DOHH2 (cell line): ENCODE results near the gene TPTE2.

Experiments used
- H3F3A ChIP-seq: fragments of 200-600 bp; sonication (generic), shearing (Covaris generic); 2 replicates; pipeline ENCODE4 v1.6.0; 2016; ENCODE audit warnings: antibody characterized with exemption, mild to moderate bottlenecking; ENCODE audit not compliant: control insufficient read depth, insufficient read depth
- H3K27ac ChIP-seq: fragments of 200-600 bp; sonication (generic); 2 replicates; pipeline ENCODE4 v1.5.1; 2014; ENCODE audit warnings: low read depth, mild to moderate bottlenecking, low read length, moderate library complexity
- H3K27me3 ChIP-seq: fragments of 200-600 bp; sonication (generic); 2 replicates; pipeline ENCODE4 v1.6.1; 2014; ENCODE audit warnings: mild to moderate bottlenecking, low read length, mixed read lengths; ENCODE audit not compliant: control insufficient read depth
- H3K36me3 ChIP-seq: fragments of 200-600 bp; sonication (generic); 2 replicates; pipeline ENCODE4 v1.6.1; 2014; ENCODE audit warnings: mild to moderate bottlenecking, low read length, moderate library complexity, mixed read lengths; ENCODE audit not compliant: control insufficient read depth
- H3K4me1 ChIP-seq: fragments of 200-600 bp; sonication (generic); 2 replicates; pipeline ENCODE4 v1.6.1; 2014; ENCODE audit warnings: mild to moderate bottlenecking, low read length, mixed read lengths; ENCODE audit not compliant: control insufficient read depth
- H3K4me2 ChIP-seq: fragments of 200-600 bp; sonication (generic); 2 replicates; pipeline ENCODE4 v1.6.0; 2014; ENCODE audit warnings: mild to moderate bottlenecking, low read length, moderate library complexity
- H3K4me3 ChIP-seq: fragments of 200-600 bp; sonication (generic); 2 replicates; pipeline ENCODE4 v1.5.1; 2014; ENCODE audit warnings: mild to moderate bottlenecking, low read length, mixed read lengths
- H3K79me2 ChIP-seq: fragments of 200-600 bp; sonication (generic); 2 replicates; pipeline ENCODE4 v1.6.1; 2014; ENCODE audit warnings: mild to moderate bottlenecking, low read length, mixed read lengths; ENCODE audit not compliant: control insufficient read depth
- H3K9me2 ChIP-seq: fragments of 200-600 bp; sonication (generic); replicated peaks from 2 replicates; pipeline ENCODE4 v1.6.1; 2014; ENCODE audit warnings: mild to moderate bottlenecking, low read length, mixed read lengths; ENCODE audit not compliant: control insufficient read depth
- H3K9me3 ChIP-seq: fragments of 200-600 bp; sonication (generic); 2 replicates; pipeline ENCODE4 v1.6.1; 2014; ENCODE audit warnings: antibody characterized with exemption, low read length, mixed read lengths; ENCODE audit not compliant: control insufficient read depth, insufficient read depth
- H4K20me1 ChIP-seq: fragments of 200-600 bp; sonication (generic); 2 replicates; pipeline ENCODE4 v1.6.0; 2014; ENCODE audit warnings: low read depth, mild to moderate bottlenecking, antibody characterized with exemption, low read length, moderate library complexity; ENCODE audit not compliant: control insufficient read depth, insufficient read depth
- EZH2phosphoT487 ChIP-seq: fragments of 200-600 bp; sonication (generic); IDR thresholded peaks from 2 replicates; pipeline ENCODE4 v1.6.1; 2017; ENCODE audit warnings: borderline replicate concordance, mild to moderate bottlenecking, antibody characterized with exemption, low read length, moderate library complexity, mixed read lengths
- TF ChIP-seq, protein P1 (sequence below): fragments of 200-600 bp; sonication (generic); IDR thresholded peaks from one replicate; pipeline ENCODE4 v1.5.1; 2014; ENCODE audit warnings: antibody characterized with exemption, mild to moderate bottlenecking, low read depth, low read length; ENCODE audit not compliant: poor library complexity, severe bottlenecking

The TPTE2 gene

DNA sequence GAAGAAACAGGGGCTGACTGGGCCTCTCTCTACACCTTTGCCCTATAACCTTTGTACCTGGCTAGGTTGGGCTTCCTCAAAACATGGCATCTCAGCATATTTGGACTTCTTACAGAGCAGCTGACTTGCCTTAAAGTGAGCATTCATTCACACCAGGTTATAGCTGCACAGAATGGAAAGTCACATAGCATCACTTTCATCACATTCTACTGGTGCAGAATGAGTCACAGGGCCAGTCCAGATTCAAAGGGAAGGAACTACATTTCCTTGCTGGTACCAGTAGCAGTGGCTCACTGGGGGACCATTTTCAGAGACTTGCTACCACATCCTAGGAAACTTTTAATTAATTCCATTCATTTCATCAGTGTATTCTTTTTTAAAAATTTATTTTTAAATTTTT is 20.3 kb upstream of the TPTE2 start:
- Histone ChIP-seq H3K4me2 (no peak overlapping the region), H4K20me1 (no peaks in the 10 kb centered on the region), H3K9me2 (no peaks in the 10 kb centered on the region), H3K27me3 (peaks cover 2% of the 10 kb centered on the region; the same call in 1 of the 2 replicates), H3K36me3 (no peaks in the 10 kb centered on the region), H3K79me2 (no peaks in the 10 kb centered on the region), H3K4me3 (no peak overlapping the region), H3K9me3 (peaks cover 9% of the 10 kb centered on the region; the same call in 1 of the 2 replicates), H3F3A (no peaks in the 10 kb centered on the region), H3K4me1 (peaks cover 5% of the 10 kb centered on the region), H3K27ac (no peak overlapping the region)
- no peak for TF ChIP-seq EZH2phosphoT487
- TF ChIP-seq, protein P1, sequence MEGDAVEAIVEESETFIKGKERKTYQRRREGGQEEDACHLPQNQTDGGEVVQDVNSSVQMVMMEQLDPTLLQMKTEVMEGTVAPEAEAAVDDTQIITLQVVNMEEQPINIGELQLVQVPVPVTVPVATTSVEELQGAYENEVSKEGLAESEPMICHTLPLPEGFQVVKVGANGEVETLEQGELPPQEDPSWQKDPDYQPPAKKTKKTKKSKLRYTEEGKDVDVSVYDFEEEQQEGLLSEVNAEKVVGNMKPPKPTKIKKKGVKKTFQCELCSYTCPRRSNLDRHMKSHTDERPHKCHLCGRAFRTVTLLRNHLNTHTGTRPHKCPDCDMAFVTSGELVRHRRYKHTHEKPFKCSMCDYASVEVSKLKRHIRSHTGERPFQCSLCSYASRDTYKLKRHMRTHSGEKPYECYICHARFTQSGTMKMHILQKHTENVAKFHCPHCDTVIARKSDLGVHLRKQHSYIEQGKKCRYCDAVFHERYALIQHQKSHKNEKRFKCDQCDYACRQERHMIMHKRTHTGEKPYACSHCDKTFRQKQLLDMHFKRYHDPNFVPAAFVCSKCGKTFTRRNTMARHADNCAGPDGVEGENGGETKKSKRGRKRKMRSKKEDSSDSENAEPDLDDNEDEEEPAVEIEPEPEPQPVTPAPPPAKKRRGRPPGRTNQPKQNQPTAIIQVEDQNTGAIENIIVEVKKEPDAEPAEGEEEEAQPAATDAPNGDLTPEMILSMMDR = no peak

DNA sequence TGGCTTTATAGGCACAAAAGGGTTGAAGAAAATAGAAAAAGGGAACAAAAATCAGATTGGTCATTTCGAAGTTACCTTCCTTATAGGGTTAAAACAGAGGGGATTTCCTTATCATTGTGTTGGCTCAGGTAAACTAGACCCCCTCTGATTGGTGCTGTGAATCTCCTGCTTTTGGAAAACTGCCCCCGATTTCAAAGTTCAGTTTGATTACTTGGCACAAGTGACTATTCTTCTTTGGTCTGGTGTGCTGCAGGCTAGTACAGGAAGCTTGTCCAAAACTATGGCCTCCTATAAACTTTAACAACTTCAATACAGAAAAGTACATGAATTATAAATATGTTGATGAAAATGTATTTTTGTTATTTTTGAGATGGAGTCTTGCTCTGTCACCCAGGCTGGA is 13.9 kb upstream of the TPTE2 start:
- H3K9me2 ChIP-seq = no peaks in the 10 kb centered on the region
- H3K4me2 ChIP-seq = no peak overlapping the region
- H3F3A ChIP-seq = no peaks in the 10 kb centered on the region
- no peaks in the 10 kb centered on the region for H4K20me1 ChIP-seq
- no peaks in the 10 kb centered on the region for H3K36me3 ChIP-seq
- no peak overlapping the region for H3K4me3 ChIP-seq
- H3K79me2 ChIP-seq = no peaks in the 10 kb centered on the region
- no peaks in the 10 kb centered on the region for H3K27me3 ChIP-seq
- H3K9me3 ChIP-seq = no peaks in the 10 kb centered on the region
- H3K27ac ChIP-seq = no peak overlapping the region
- H3K4me1 ChIP-seq = no peaks in the 10 kb centered on the region
- TF ChIP-seq EZH2phosphoT487 = no peak
- TF ChIP-seq, protein P1 = no peak

GRCh38 chr13:19573120-19573716 is 11.9 kb upstream of the TPTE2 start:
- H3K36me3 ChIP-seq = no peaks in the 10 kb centered on the region
- no peaks in the 10 kb centered on the region for H3K4me1 ChIP-seq
- no peaks in the 10 kb centered on the region for H3K9me2 ChIP-seq
- no peaks in the 10 kb centered on the region for H3K79me2 ChIP-seq
- H3K4me3 ChIP-seq = no peak overlapping the region
- H3K4me2 ChIP-seq = no peak overlapping the region
- no peak for TF ChIP-seq EZH2phosphoT487
- TF ChIP-seq, protein P1 = no peak
- H3F3A ChIP-seq = no peaks in the 10 kb centered on the region
- H3K9me3 ChIP-seq = no peaks in the 10 kb centered on the region
- no peaks in the 10 kb centered on the region for H3K27me3 ChIP-seq
- no peak overlapping the region for H3K27ac ChIP-seq
- no peaks in the 10 kb centered on the region for H4K20me1 ChIP-seq
